ENCODE results near the gene SHF.

The SHF gene

GRCh38 chr15:45168751-45169551 lies 18.8 kb downstream of the SHF start:
- no peak for DNase-seq

DNA sequence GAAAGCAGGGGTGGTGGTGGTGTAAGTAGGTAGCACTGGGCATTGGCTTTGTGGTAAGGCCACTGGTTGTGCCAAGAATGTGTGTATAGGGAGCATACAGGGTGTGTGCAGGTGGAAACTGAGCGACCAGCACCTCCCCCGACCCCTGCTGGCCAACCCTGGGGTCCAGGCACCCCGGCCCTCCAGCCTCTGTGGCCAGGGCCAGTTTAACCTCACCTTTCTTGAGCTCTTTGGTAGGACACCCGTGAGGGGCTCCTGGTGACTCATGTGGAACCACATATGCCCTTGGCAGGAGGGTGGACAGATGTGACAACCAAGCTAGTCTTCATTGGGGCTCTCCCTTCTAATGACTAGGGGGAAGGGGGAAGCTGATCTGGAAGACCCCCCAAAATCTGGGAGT lies 19.5 kb downstream of the SHF start:
- no peak for DNase-seq

GRCh38 chr15:45167631-45168205 lies 20.0 kb downstream of the SHF start:
- DNase-seq = no peak

GRCh38 chr15:45166834-45167630 lies 20.7 kb downstream of the SHF start:
- peak; percentile 89 to 92 for DNase-seq

- no peak for DNase-seq
These were observed 22.2 kb downstream of the SHF start for GRCh38 chr15:45165536-45165935.

DNA sequence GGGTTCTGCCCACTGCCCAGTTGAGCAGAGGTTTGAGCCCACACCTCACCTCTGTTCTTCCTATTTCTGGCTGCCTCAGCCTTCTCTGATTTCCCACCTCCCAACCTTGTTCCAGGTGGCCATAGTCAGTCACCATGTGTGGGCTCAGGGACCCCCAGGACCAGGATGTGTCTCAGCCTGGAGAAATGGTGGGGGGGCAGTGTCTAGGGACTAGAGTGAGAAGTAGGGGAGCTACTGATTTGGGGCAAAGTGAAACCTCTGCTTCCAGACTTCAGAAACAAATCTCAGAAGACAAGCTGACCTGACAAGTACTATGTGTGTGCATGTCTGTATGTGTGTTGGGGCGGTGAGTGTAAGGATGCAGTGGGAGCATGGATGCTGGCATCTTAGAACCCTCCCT lies 22.9 kb downstream of the SHF start:
- no peak for DNase-seq

- no peak for DNase-seq
These were observed 24.3 kb downstream of the SHF start for GRCh38 chr15:45163508-45163856.

- DNase-seq = peak; percentile 76 to 77
These were observed 24.8 kb downstream of the SHF start for GRCh38 chr15:45162771-45163507.

DNA sequence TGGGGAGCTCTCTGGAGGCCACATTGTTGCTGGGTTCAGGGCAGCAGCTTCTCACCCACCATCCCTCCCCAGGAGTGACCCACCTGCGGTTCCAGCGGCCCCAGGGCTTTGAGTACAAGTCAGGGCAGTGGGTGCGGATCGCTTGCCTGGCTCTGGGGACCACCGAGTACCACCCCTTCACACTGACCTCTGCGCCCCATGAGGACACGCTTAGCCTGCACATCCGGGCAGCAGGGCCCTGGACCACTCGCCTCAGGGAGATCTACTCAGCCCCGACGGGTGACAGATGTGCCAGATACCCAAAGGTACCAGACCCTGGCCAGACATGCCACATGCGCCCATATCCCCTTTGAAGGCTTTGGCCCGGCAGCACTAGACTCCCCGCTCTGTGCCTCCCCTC lies 26.1 kb downstream of the SHF start:
- no peak for DNase-seq

- peak in 1 of 2 experiments; percentile 52 for DNase-seq
These were observed 29.8 kb downstream of the SHF start for GRCh38 chr15:45157974-45158373.

DNA sequence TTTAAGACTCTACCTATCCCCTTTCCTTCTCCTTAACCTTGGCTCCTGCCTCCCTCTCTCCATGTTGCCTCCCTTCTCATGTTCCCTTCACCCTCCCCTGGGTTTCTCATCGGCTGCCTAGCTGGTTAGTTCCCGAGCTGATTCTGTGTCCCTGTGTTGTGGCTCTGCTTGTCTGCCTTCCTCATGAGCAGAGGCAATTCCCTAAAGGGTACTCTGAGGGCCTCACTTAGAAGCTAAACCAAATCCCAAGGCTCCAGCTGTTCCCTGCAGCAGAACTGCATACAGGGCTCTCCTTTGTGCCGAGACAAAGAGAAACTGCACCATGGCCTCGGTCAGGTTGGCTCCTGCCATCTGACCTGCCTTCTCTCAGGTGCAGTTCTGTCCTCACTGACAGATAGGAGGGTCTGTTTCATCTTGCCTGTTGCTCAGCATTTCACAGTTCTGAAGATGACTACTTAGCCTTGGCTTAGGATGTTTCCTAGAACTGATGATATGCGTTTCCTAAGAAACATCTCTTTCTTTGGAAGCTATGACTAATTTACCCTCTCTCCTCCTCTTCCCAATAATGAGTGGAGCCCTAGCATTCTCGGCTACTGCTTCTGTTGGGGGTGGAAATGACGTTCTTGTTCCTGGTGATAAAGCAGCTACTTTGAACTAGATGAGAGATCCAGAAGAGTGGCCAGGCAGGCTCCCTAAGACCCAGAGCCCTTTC lies 30.9 kb downstream of the SHF start:
- DNase-seq = no peak

DNA sequence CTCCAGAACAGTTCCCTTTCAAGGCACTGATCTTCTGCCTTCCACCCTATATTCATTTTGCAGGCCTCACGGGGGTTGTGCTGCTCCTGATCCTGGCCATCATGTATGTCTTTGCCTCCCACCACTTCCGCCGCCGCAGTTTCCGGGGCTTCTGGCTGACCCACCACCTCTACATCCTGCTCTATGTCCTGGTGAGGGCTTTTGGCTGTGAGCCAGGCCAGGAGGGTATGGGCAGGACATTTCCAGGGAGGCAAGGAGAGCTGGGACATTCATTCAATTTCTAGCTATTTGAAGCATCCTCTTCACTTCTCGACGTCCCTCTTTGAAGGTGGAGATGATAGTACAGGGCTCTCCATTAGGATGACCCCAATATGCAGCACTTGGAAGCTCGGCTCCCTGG lies 32.0 kb downstream of the SHF start:
- DNase-seq = no peak

DNA sequence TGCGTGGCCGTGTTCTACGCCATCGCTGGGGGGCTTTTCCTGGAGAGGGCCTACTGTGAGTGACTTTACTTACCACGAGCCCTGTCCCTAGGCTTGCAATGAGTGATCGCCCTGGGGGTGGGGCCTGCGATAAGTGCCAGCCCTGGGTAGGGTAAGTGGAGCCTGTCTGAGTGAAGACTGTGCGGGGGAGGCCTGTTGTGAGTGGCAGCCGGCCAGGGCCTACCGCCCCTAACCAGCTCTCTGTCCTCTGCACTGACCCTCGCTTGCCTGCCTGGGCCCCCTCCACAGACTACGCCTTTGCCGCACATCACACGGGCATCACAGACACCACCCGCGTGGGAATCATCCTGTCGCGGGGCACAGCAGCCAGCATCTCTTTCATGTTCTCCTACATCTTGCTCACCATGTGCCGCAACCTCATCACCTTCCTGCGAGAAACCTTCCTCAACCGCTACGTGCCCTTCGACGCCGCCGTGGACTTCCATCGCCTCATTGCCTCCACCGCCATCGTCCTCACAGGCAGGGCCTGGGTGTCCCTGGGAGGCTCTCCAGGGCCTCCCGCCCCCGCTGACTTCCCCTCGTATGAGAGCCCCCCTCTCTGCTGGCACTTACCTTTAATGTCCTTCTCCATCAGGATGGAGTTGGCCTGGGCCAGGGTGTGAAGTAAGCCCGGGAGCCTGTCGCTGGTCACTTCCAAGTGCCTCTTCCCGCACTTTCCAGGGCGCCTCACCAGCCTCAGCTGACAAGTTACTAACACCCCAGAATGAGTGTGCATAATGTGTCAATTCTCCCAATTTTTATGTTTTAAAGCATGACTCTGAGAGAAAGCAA lies 35.6 kb downstream of the SHF start:
- no peak for DNase-seq

GRCh38 chr15:45150997-45151396 lies 36.8 kb downstream of the SHF start:
- DNase-seq = no peak

DNA sequence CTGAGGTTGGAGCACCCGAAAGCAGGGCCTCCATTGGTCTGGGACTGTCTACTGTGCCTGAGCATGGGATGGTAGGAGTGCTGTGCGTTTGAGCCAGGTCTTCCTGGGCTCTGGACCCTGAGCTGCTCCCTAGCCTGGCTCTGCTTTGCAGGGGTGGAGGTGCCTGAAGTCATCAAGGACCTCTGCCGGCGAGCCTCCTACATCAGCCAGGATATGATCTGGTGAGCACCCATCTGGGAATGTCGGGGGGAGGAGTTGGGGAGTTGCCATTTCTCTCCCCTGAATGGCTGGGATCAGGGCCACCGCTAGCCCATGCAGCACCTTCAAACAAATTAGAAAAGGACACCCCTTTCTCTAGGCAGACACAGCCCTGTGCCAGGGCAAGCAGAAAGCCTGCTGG lies 37.3 kb downstream of the SHF start:
- no peak for DNase-seq

DNA sequence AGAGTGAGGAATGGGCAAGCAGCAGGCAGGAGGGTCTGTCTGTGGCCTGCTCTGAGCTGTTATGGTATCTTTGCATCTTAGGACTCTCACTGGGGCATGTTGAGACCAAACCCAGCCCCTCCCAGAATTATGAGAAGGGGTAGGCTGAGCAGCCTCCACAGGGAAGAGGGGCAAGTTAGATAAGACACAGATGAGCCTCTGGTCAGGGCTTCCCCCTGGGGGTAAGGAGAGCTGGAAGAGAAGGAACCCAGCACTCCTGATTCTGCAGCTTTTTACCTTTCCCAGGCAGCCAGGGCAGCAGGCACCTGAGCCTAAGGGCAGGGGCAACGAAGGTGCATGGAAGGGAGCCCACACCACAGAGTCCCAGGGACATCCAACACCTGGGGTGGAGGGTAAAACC lies 38.7 kb downstream of the SHF start:
- no peak for DNase-seq

DNA sequence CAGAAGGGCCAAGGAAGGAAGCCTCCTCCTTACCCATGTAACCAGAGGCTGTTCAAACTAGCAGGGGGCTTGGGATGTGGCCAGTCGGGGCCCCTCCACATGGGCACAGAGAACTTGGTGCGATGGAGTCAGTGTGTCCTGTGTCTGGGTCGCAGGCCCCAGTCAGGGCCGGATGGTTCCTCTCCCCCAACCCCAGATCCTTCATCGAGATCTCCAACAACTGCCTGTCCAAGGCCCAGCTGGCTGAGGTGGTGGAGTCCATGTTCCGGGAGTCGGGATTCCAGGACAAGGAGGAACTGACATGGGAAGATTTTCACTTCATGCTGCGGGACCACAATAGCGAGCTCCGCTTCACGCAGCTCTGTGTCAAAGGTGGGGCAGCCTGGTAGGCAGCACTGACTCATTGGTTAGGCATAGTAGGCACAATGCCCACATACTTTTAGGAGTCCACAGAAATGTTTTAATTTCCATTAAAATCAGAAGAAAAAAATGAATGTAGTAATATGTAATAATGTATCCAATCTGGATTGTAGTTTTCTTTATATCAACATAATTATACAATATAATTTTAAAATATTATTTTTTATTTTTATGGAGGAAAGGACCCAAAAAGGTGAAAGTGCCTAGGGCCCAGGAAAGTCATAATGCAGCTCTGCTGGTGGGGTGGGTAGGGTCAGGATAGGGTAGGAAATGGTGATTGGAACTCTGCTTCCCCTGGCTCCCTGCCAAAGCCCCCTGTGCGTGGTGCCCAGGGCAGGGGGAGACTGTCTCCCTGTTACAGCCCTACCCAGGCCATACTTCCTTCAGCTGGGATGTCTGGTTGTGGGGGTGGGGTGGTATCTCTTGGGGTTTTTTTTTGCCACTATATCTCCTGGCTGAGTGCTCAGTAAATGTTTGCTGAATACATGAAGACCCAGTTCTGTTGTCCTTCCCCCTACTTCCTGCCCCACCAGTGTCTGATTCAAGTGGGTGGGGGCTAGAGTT lies 39.4 kb downstream of the SHF start:
- DNase-seq = no peak

DNA sequence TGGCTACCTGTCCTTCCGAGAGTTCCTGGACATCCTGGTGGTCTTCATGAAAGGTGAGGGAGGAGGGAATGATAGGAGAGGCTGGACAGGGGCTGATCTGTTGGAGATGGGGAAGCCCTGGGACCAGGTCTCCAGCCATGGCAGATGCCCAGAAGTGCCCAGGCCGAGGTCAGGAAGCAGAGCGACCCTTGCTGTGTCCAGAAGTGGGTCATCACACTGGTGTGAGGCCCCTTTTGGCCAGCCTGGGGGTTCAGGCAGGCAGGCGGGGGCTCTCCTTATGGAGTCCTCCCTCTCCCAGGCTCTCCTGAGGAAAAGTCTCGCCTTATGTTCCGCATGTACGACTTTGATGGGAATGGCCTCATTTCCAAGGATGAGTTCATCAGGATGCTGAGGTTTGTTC lies 40.2 kb downstream of the SHF start:
- DNase-seq = no peak

GRCh38 chr15:45146405-45146804 lies 41.4 kb downstream of the SHF start:
- no peak for DNase-seq

- DNase-seq = no peak
These were observed 43.0 kb downstream of the SHF start for GRCh38 chr15:45144775-45145174.
